ENCODE results near the gene PDE11A. TPM values are rescaled to one million over a fixed set of nuclear protein-coding genes. Genes with fewer than 3 reads are reported as not detected.

Gene PDE11A
- total and polyA plus RNA-seq, 2 experiments from 2014 or later: 0.08 to 0.73 TPM

GRCh38 chr2:177772529-177772928 lies 300.0 kb downstream of the PDE11A start:
- no peaks in the 10 kb centered on the region for H3K9me3 Mint-ChIP-seq
- peak; percentile 70 for DNase-seq (ENCODE audit: low spot score)
- Histone ChIP-seq H3F3A (replicated peaks; ENCODE audit: low read depth) (no peaks in the 10 kb centered on the region), H3K4me2 (no peak overlapping the region), H3K4me3 (no peak overlapping the region), H4K20me1 (replicated peaks; ENCODE audit: insufficient read depth) (no peaks in the 10 kb centered on the region), H3K9me2 (ENCODE audit: insufficient read depth) (no peaks in the 10 kb centered on the region), H3K36me3 (ENCODE audit: insufficient read depth) (no peaks in the 10 kb centered on the region), H3K27me3 (ENCODE audit: insufficient read depth) (no peaks in the 10 kb centered on the region), H2AFZ (no peak overlapping the region), H3K27ac (ENCODE audit: low read depth) (no peak overlapping the region), H3K79me2 (replicated peaks; ENCODE audit: insufficient read depth) (no peaks in the 10 kb centered on the region), H3K4me1 (ENCODE audit: insufficient read depth) (no peaks in the 10 kb centered on the region)
- H3K27me3 Mint-ChIP-seq (ENCODE audit: insufficient read depth, low read depth, poor library complexity): no peaks in the 10 kb centered on the region
- no peak overlapping the region for H3K4me3 Mint-ChIP-seq
- TF ChIP-seq CTCF (conservative IDR thresholded peaks at IDR 0.05; ENCODE audit: low read depth in 2 of 2) (peak in 1 of 2 experiments; percentile 78; a peak in 3 of 4 replicates), ZNF114 (CRISPR knock-in tag; IDR thresholded peaks at IDR 0.05) (no peak)
- no peaks in the 10 kb centered on the region for H3K36me3 Mint-ChIP-seq (ENCODE audit: low read depth)
- no peak overlapping the region for H3K27ac Mint-ChIP-seq
- no peaks in the 10 kb centered on the region for H3K4me1 Mint-ChIP-seq
- ATAC-seq: no peak

- H3K36me3 Mint-ChIP-seq (ENCODE audit: low read depth): no peaks in the 10 kb centered on the region
- no peak overlapping the region for H3K4me2 ChIP-seq
- no peaks in the 10 kb centered on the region for H3K79me2 ChIP-seq (replicated peaks; ENCODE audit: insufficient read depth)
- no peaks in the 10 kb centered on the region for H3K9me2 ChIP-seq (ENCODE audit: insufficient read depth)
- H3K4me1 ChIP-seq (ENCODE audit: insufficient read depth): no peaks in the 10 kb centered on the region
- H4K20me1 ChIP-seq (replicated peaks; ENCODE audit: insufficient read depth): no peaks in the 10 kb centered on the region
- H3K27ac ChIP-seq (ENCODE audit: low read depth): no peak overlapping the region
- no peak overlapping the region for H3K27ac Mint-ChIP-seq
- H2AFZ ChIP-seq: no peak overlapping the region
- no peaks in the 10 kb centered on the region for H3K36me3 ChIP-seq (ENCODE audit: insufficient read depth)
- ATAC-seq (no peak), DNase-seq (ENCODE audit: low spot score) (no peak)
- no peaks in the 10 kb centered on the region for H3K27me3 Mint-ChIP-seq (ENCODE audit: insufficient read depth, low read depth, poor library complexity)
- no peak overlapping the region for H3K4me3 Mint-ChIP-seq
- no peak for TF ChIP-seq REST (IDR thresholded peaks at IDR 0.05; ENCODE audit: unreplicated experiment)
- TF ChIP-seq JUNB (IDR thresholded peaks at IDR 0.05; ENCODE audit: unreplicated experiment): no peak
- H3F3A ChIP-seq (replicated peaks; ENCODE audit: low read depth): no peaks in the 10 kb centered on the region
- H3K4me1 Mint-ChIP-seq: no peaks in the 10 kb centered on the region
- H3K4me3 ChIP-seq: no peak overlapping the region
- no peaks in the 10 kb centered on the region for H3K27me3 ChIP-seq (ENCODE audit: insufficient read depth)
- H3K9me3 Mint-ChIP-seq: no peaks in the 10 kb centered on the region
Measured at GRCh38 chr2:177771191-177771590, 301.4 kb downstream of the PDE11A start.

- Histone ChIP-seq H3K9me2 (ENCODE audit: insufficient read depth) (no peaks in the 10 kb centered on the region), H3K4me1 (ENCODE audit: insufficient read depth) (peaks cover 6% of the 10 kb centered on the region; the same call in 1 of the 2 replicates), H3K79me2 (replicated peaks; ENCODE audit: insufficient read depth) (no peaks in the 10 kb centered on the region), H3K27me3 (ENCODE audit: insufficient read depth) (peaks cover 5% of the 10 kb centered on the region; the same call in 1 of the 2 replicates), H3K27ac (ENCODE audit: low read depth) (no peak overlapping the region), H3F3A (replicated peaks; ENCODE audit: low read depth) (no peaks in the 10 kb centered on the region), H3K4me2 (no peak overlapping the region), H3K36me3 (ENCODE audit: insufficient read depth) (no peaks in the 10 kb centered on the region), H3K4me3 (no peak overlapping the region), H4K20me1 (replicated peaks; ENCODE audit: insufficient read depth) (no peaks in the 10 kb centered on the region), H2AFZ (no peak overlapping the region)
- no peak overlapping the region for H3K4me3 Mint-ChIP-seq
- peak; percentile 17 for DNase-seq (ENCODE audit: low spot score)
- no peaks in the 10 kb centered on the region for H3K36me3 Mint-ChIP-seq (ENCODE audit: low read depth)
- H3K27me3 Mint-ChIP-seq (ENCODE audit: insufficient read depth, low read depth, poor library complexity): peaks cover 2% of the 10 kb centered on the region
- H3K27ac Mint-ChIP-seq: no peak overlapping the region
- H3K9me3 Mint-ChIP-seq: no peaks in the 10 kb centered on the region
- ATAC-seq: no peak
- H3K4me1 Mint-ChIP-seq: peaks cover 9% of the 10 kb centered on the region
- no peak for TF ChIP-seq POLR2AphosphoS5 (IDR thresholded peaks at IDR 0.05; ENCODE audit: low read depth)
- TF ChIP-seq CTCF (conservative IDR thresholded peaks at IDR 0.05; ENCODE audit: low read depth in 2 of 2): peak in 1 of 2 experiments; percentile 53; a peak in 2 of 4 replicates
Measured at GRCh38 chr2:177767768-177768167, 304.8 kb downstream of the PDE11A start.
